Calu3 (cell line): ENCODE results near the gene LRRN4. TPM values are rescaled to one million over a fixed set of nuclear protein-coding genes. Genes with fewer than 3 reads are reported as not detected.

Experiments
- BruUV-seq: library from RNA; stranded (reverse); fragments of 400-500 nt; replicated peaks from 2 replicates; lab custom pipeline; 2021; lab: Mats Ljungman, UMichigan
- CTCF ChIA-PET: fragments of 300-600 bp; sonication (Branson Sonifier 250); formaldehyde crosslinking; loops from one replicate; lab custom pipeline; 2022; ENCODE audit warnings: antibody characterized with exemption; lab: Charles Lee
- DNase-seq: peaks from one replicate; pipeline ENCODE4 v3.0.0; 2022
- H3K27ac Mint-ChIP-seq: one replicate; pipeline ENCODE4 v1.8.0; 2022; ENCODE audit warnings: mixed read lengths; ENCODE audit not compliant: unreplicated experiment
- H3K27me3 Mint-ChIP-seq: one replicate; pipeline ENCODE4 v1.8.0; 2022; ENCODE audit warnings: mixed read lengths; ENCODE audit not compliant: unreplicated experiment
- H3K36me3 Mint-ChIP-seq: one replicate; pipeline ENCODE4 v1.8.0; 2022; ENCODE audit warnings: mild to moderate bottlenecking, moderate library complexity, mixed read lengths; ENCODE audit not compliant: insufficient read depth, unreplicated experiment
- H3K4me1 Mint-ChIP-seq: one replicate; pipeline ENCODE4 v1.8.0; 2022; ENCODE audit warnings: mild to moderate bottlenecking, low read depth, mixed read lengths; ENCODE audit not compliant: unreplicated experiment
- H3K4me3 Mint-ChIP-seq: one replicate; pipeline ENCODE4 v1.8.0; 2022; ENCODE audit warnings: mild to moderate bottlenecking, low read depth, moderate library complexity, mixed read lengths; ENCODE audit not compliant: unreplicated experiment
- H3K9me3 Mint-ChIP-seq: one replicate; pipeline ENCODE4 v1.8.0; 2022; ENCODE audit warnings: low read depth, mixed read lengths; ENCODE audit not compliant: unreplicated experiment
- intact Hi-C: fragments of 100-400 bp; cut with micrococcal nuclease; formaldehyde crosslinking; loops from one replicate; pipeline ENCODE4 v1.10.0; 2022; ENCODE audit not compliant: unreplicated experiment
- total RNA-seq: library from RNA; stranded (reverse); gene quantifications from 2 replicates; pipeline ENCODE4 v1.2.3, GENCODE V29; 2022
- TF ChIP-seq, protein P1 (sequence below): fragments of 200-600 bp; IDR thresholded peaks from one replicate; pipeline ENCODE4 v1.8.0; 2022; ENCODE audit warnings: antibody characterized with exemption; ENCODE audit not compliant: unreplicated experiment

LRRN4 gene
- total RNA-seq, 1 experiment from 2014 or later: 2.6 TPM

- peak overlapping the region; percentile 81 for H3K4me3 Mint-ChIP-seq
- H3K36me3 Mint-ChIP-seq: peaks cover 22% of the 10 kb centered on the region
- H3K27me3 Mint-ChIP-seq: no peaks in the 10 kb centered on the region
- DNase-seq: no peak
- H3K9me3 Mint-ChIP-seq: no peaks in the 10 kb centered on the region
- intact Hi-C loops: no loop called here
- TF ChIP-seq, protein P1, sequence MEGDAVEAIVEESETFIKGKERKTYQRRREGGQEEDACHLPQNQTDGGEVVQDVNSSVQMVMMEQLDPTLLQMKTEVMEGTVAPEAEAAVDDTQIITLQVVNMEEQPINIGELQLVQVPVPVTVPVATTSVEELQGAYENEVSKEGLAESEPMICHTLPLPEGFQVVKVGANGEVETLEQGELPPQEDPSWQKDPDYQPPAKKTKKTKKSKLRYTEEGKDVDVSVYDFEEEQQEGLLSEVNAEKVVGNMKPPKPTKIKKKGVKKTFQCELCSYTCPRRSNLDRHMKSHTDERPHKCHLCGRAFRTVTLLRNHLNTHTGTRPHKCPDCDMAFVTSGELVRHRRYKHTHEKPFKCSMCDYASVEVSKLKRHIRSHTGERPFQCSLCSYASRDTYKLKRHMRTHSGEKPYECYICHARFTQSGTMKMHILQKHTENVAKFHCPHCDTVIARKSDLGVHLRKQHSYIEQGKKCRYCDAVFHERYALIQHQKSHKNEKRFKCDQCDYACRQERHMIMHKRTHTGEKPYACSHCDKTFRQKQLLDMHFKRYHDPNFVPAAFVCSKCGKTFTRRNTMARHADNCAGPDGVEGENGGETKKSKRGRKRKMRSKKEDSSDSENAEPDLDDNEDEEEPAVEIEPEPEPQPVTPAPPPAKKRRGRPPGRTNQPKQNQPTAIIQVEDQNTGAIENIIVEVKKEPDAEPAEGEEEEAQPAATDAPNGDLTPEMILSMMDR: no peak
- CTCF ChIA-PET: interaction anchor here (1.2 kb wide), 1 partner anchor 9 kb away, joined by 3 read pairs; no protein-coding TSS in a partner anchor
- no TSS peak for BruUV-seq
- H3K4me1 Mint-ChIP-seq: peaks cover 11% of the 10 kb centered on the region
- peak overlapping the region; percentile 58 for H3K27ac Mint-ChIP-seq
Measured at GRCh38 chr20:6006603-6006949, 47.3 kb downstream of the LRRN4 start.

DNA sequence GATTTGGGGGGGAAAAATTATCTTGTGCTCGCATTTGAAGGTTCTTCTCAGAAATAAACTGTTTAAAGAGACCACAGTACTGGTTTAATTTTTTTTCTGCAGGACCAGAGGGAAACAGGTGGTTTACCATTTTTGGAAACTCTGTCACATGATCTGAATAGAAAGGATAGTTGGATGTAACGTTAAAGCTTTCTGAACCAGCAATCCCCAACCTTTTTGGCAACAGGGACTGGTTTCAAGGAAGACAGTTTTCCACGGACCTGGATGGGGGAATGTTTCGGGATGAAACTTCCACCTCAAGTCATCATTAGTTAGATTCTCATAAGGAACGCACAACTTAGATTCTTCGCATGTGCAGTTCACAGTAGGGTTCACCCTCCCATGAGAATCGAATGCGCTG is 53.0 kb downstream of the LRRN4 start:
- Mint-ChIP-seq H3K4me1 (no peaks in the 10 kb centered on the region), H3K27me3 (no peaks in the 10 kb centered on the region), H3K27ac (no peak overlapping the region), H3K36me3 (peaks cover 6% of the 10 kb centered on the region), H3K9me3 (no peaks in the 10 kb centered on the region), H3K4me3 (no peak overlapping the region)
- DNase-seq: no peak
- intact Hi-C loops: no loop called here
- BruUV-seq: no TSS peak
- CTCF ChIA-PET: no interaction called here
- TF ChIP-seq, protein P1: no peak

GRCh38 chr20:5999783-6000182 is 54.1 kb downstream of the LRRN4 start:
- intact Hi-C loops: no loop called here
- Mint-ChIP-seq H3K27me3 (no peaks in the 10 kb centered on the region), H3K36me3 (no peaks in the 10 kb centered on the region), H3K4me1 (no peaks in the 10 kb centered on the region), H3K27ac (no peak overlapping the region), H3K9me3 (no peaks in the 10 kb centered on the region), H3K4me3 (no peak overlapping the region)
- DNase-seq: no peak
- BruUV-seq: no TSS peak
- TF ChIP-seq, protein P1: no peak
- CTCF ChIA-PET: no interaction called here

DNA sequence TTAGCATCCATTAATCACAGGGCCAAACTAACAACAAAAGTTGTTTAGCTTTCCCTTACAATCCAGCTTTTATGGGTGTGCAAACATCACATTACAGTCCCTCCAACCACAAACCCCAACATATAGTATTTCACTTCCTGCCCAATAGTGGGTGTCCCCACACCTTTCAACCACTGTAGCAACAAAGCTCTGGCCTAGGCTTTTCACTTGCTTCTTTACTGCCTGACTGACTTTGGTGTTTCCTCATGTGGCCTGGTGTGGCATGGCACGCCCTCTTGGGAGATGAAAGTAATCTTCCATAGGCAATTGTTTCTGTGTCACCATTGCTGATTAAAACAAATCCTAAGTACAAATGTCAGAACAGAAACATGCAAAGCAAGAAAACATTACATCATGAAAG is 57.1 kb downstream of the LRRN4 start:
- no peaks in the 10 kb centered on the region for H3K36me3 Mint-ChIP-seq
- intact Hi-C loops: no loop called here
- TF ChIP-seq, protein P1: no peak
- no peak overlapping the region for H3K4me3 Mint-ChIP-seq
- H3K9me3 Mint-ChIP-seq: no peaks in the 10 kb centered on the region
- no peaks in the 10 kb centered on the region for H3K27me3 Mint-ChIP-seq
- no TSS peak for BruUV-seq
- no peaks in the 10 kb centered on the region for H3K4me1 Mint-ChIP-seq
- DNase-seq: no peak
- H3K27ac Mint-ChIP-seq: no peak overlapping the region
- CTCF ChIA-PET: interaction anchor here (1.1 kb wide), 1 partner anchor 10 kb away, joined by 3 read pairs; no protein-coding TSS in a partner anchor
